B cell (primary cell): ENCODE results near the gene PLCXD3. TPM values are rescaled to one million over a fixed set of nuclear protein-coding genes. Genes with fewer than 3 reads are reported as not detected.

Experiments used
- ATAC-seq: fragments of 200-7000 bp; cut with Tn5 transposase; one replicate; pipeline ENCODE4 v1.10.0; 2021; ENCODE audit warnings: low read depth, mild to moderate bottlenecking, moderate number of reproducible peaks, moderate library complexity
- CTCF ChIA-PET: fragments of 350-600 bp; sonication (Branson Sonifier 250); formaldehyde crosslinking; loops from one replicate; lab custom pipeline; 2021; ENCODE audit warnings: antibody characterized with exemption, inconsistent platforms; lab: Charles Lee
- POLR2A ChIA-PET: fragments of 350-600 bp; sonication (Branson Sonifier 250); formaldehyde crosslinking; loops from one replicate; lab custom pipeline; 2021; ENCODE audit warnings: antibody characterized with exemption; lab: Charles Lee
- DNase-seq: peaks from one replicate; pipeline ENCODE4 v3.0.0; 2013
- H2AFZ ChIP-seq: 2 replicates; pipeline ENCODE4 v1.6.1; 2012; ENCODE audit warnings: mild to moderate bottlenecking, low read depth, low read length; ENCODE audit not compliant: insufficient read depth, poor library complexity, severe bottlenecking
- H3K27ac ChIP-seq, 2 donors: 1 replicate in 1 of 2; 2 replicates in 1 of 2; pipeline ENCODE4 v1.5.1; 2012 to 2013; ENCODE audit warnings: low read length in 2 of 2, mild to moderate bottlenecking in 2 of 2, moderate library complexity in 1 of 2
- H3K27me3 ChIP-seq, 4 experiments: fragments of 200-600 bp in 1 of 4; sonication (generic) in 1 of 4; replicated peaks in 1 of 4; 1 replicate in 2 of 4; 2 replicates in 2 of 4; pipeline versions ENCODE4 v1.6.1 to v1.7.0; 2013 to 2016; ENCODE audit warnings: low read length in 3 of 4, mild to moderate bottlenecking in 2 of 4, mixed read lengths in 1 of 4, moderate library complexity in 1 of 4; ENCODE audit not compliant: insufficient read depth in 4 of 4, control insufficient read depth in 3 of 4; ENCODE audit errors: control extremely low read depth in 1 of 4
- H3K36me3 ChIP-seq, 2 experiments: replicated peaks in 1 of 2; 1 replicate in 1 of 2; 2 replicates in 1 of 2; pipeline versions ENCODE4 v1.6.1 to v1.7.1; 2013; ENCODE audit warnings: low read length in 1 of 2; ENCODE audit not compliant: insufficient read depth in 2 of 2, control insufficient read depth in 1 of 2; ENCODE audit errors: control extremely low read depth in 1 of 2, extremely low read depth in 1 of 2
- H3K4me1 ChIP-seq, 2 donors: fragments of 200-600 bp in 1 of 2; sonication (generic) in 1 of 2; 1 replicate in 1 of 2; 2 replicates in 1 of 2; pipeline versions ENCODE4 v1.5.1 to v1.6.1; 2013 to 2017; ENCODE audit warnings: low read length in 2 of 2; ENCODE audit not compliant: control insufficient read depth in 2 of 2, insufficient read depth in 2 of 2
- H3K4me2 ChIP-seq: replicated peaks from 2 replicates; pipeline ENCODE3; 2012; ENCODE audit warnings: mild to moderate bottlenecking, low read depth, low read length; ENCODE audit not compliant: poor library complexity, severe bottlenecking
- H3K4me3 ChIP-seq, 5 experiments: fragments of 200-600 bp in 1 of 5; sonication (generic) in 1 of 5; 1 replicate in 3 of 5; 2 replicates in 2 of 5; pipeline versions ENCODE4 v1.5.1 to v1.7.0; 2011 to 2016; ENCODE audit warnings: low read length in 4 of 5, mild to moderate bottlenecking in 4 of 5, low read depth in 2 of 5, control low read depth in 1 of 5, moderate library complexity in 1 of 5; ENCODE audit not compliant: insufficient read depth in 1 of 5; ENCODE audit errors: control extremely low read depth in 1 of 5, extremely low read depth in 1 of 5
- H3K79me2 ChIP-seq: fragments of 200-600 bp; sonication (generic); one replicate; pipeline ENCODE4 v1.6.0; 2016; ENCODE audit warnings: low read length; ENCODE audit not compliant: control insufficient read depth, insufficient read depth
- H3K9ac ChIP-seq: fragments of 200-600 bp; sonication (generic); 2 replicates; pipeline ENCODE4 v1.6.1; 2017; ENCODE audit warnings: mild to moderate bottlenecking, low read length, moderate library complexity
- H3K9me3 ChIP-seq, 3 donors: one replicate each; pipeline versions ENCODE4 v1.6.1 to v1.7.1; 2013; ENCODE audit warnings: low read length in 2 of 3; ENCODE audit not compliant: control insufficient read depth in 2 of 3, insufficient read depth in 1 of 3; ENCODE audit errors: control extremely low read depth in 1 of 3
- H4K20me1 ChIP-seq: 2 replicates; pipeline ENCODE4 v1.6.0; 2012; ENCODE audit warnings: mild to moderate bottlenecking, low read length; ENCODE audit not compliant: insufficient read depth, control insufficient read depth, poor library complexity, severe bottlenecking
- H3K27ac Mint-ChIP-seq: one replicate; pipeline ENCODE4 v1.8.0; 2021; ENCODE audit warnings: mixed read lengths
- H3K27me3 Mint-ChIP-seq: one replicate; pipeline ENCODE4 v1.8.0; 2021; ENCODE audit warnings: mixed read lengths
- H3K4me1 Mint-ChIP-seq: one replicate; pipeline ENCODE4 v1.8.0; 2021; ENCODE audit warnings: mixed read lengths
- H3K4me3 Mint-ChIP-seq: one replicate; pipeline ENCODE4 v1.8.0; 2021; ENCODE audit warnings: mixed read lengths
- H3K9me3 Mint-ChIP-seq: one replicate; pipeline ENCODE4 v1.8.0; 2022; ENCODE audit warnings: mixed read lengths; ENCODE audit not compliant: insufficient read depth
- CTCF ChIP-seq: fragments of 200-600 bp; IDR thresholded peaks from one replicate; pipeline ENCODE4 v1.8.0; 2022; ENCODE audit warnings: antibody characterized with exemption, mild to moderate bottlenecking
- EZH2 ChIP-seq: IDR thresholded peaks from 2 replicates; pipeline ENCODE4 v1.6.1; 2012; ENCODE audit warnings: borderline replicate concordance, low read depth, mild to moderate bottlenecking, moderate library complexity, low read length; ENCODE audit not compliant: insufficient read depth, poor library complexity, severe bottlenecking
- WGBS: methylation state at CpG from one replicate; pipeline ENCODE4 v1.1.5; 2013; ENCODE audit warnings: missing lambda C conversion rate; ENCODE audit not compliant: insufficient coverage; 5-methylcytosine and 5-hydroxymethylcytosine counted together
- intact Hi-C: fragments of 100-400 bp; cut with micrococcal nuclease; formaldehyde crosslinking; loops from one replicate; pipeline ENCODE4 v1.10.0; 2022
- polyA plus RNA-seq: library from polyadenylated mRNA; depleted of rRNA; stranded (reverse); fragments of >200 nt; gene quantifications from 2 replicates; pipeline ENCODE4 v1.2.3, GENCODE V29; 2012
- total RNA-seq, 2 donors: library from RNA; stranded (reverse); fragments of 120-200 nt in 1 of 2; gene quantifications; 1 replicate in 1 of 2; 2 replicates in 1 of 2; pipeline versions ENCODE4 v1.2.3 to v1.2.4, GENCODE V29; 2013 to 2022

Gene PLCXD3
- total and polyA plus RNA-seq, 2 donors (not counting 1 experiment from before 2014, with no cell fraction given) = not detected

- intact Hi-C loops = no loop called here
- H3K79me2 ChIP-seq = no peaks in the 10 kb centered on the region
- H3K4me2 ChIP-seq = no peak overlapping the region
- TF ChIP-seq CTCF (no peak), EZH2 (no peak)
- no peak overlapping the region for H2AFZ ChIP-seq
- ChIA-PET POLR2A (no interaction called here), CTCF (no interaction called here)
- no peak overlapping the region for H3K9ac ChIP-seq
- no peaks in the 10 kb centered on the region for H3K27me3 ChIP-seq
- Mint-ChIP-seq H3K4me3 (no peak overlapping the region), H3K27me3 (no peaks in the 10 kb centered on the region), H3K4me1 (no peaks in the 10 kb centered on the region), H3K9me3 (no peaks in the 10 kb centered on the region), H3K27ac (no peak overlapping the region)
- no peak for ATAC-seq
- no CpG with 5 or more reads among the region's 2 CpGs for WGBS
- DNase-seq = no peak
- H3K36me3 ChIP-seq = no peaks in the 10 kb centered on the region
- H3K4me1 ChIP-seq = no peaks in the 10 kb centered on the region
- no peak overlapping the region for H3K27ac ChIP-seq
- H4K20me1 ChIP-seq = no peaks in the 10 kb centered on the region
- H3K9me3 ChIP-seq = no peaks in the 10 kb centered on the region
- no peak overlapping the region for H3K4me3 ChIP-seq
Measured at GRCh38 chr5:41309275-41309674, 201.1 kb downstream of the PLCXD3 start.

GRCh38 chr5:41306005-41306404, 204.4 kb downstream of the PLCXD3 start:
- Histone ChIP-seq H3K9ac (no peak overlapping the region), H2AFZ (no peak overlapping the region), H3K79me2 (no peaks in the 10 kb centered on the region), H3K36me3 (no peaks in the 10 kb centered on the region), H3K27me3 (no peaks in the 10 kb centered on the region), H3K27ac (no peak overlapping the region), H3K4me1 (no peaks in the 10 kb centered on the region), H3K9me3 (no peaks in the 10 kb centered on the region), H4K20me1 (no peaks in the 10 kb centered on the region), H3K4me3 (no peak overlapping the region), H3K4me2 (no peak overlapping the region)
- POLR2A ChIA-PET = no interaction called here
- TF ChIP-seq EZH2 = no peak
- TF ChIP-seq CTCF = no peak
- intact Hi-C loops = no loop called here
- H3K27me3 Mint-ChIP-seq = no peaks in the 10 kb centered on the region
- no peak overlapping the region for H3K27ac Mint-ChIP-seq
- ATAC-seq (no peak), DNase-seq (no peak)
- H3K9me3 Mint-ChIP-seq = no peaks in the 10 kb centered on the region
- CTCF ChIA-PET = no interaction called here
- no peak overlapping the region for H3K4me3 Mint-ChIP-seq
- H3K4me1 Mint-ChIP-seq = no peaks in the 10 kb centered on the region
- no CpG with 5 or more reads among the region's 1 CpG for WGBS
